Measurements from ENCODE around the gene DECR2. TPM values are rescaled to one million over a fixed set of nuclear protein-coding genes. Genes with fewer than 3 reads are reported as not detected.

Gene DECR2
- total and polyA plus RNA-seq, 2 of the 13 experiments (the other 11 are each of a cell fraction or from before 2014, with no cell fraction given) = 36.3 to 44.6 TPM

GRCh38 chr16:396605-397004 lies 5.1 kb upstream of the DECR2 start (continued):
- no peak for TF ChIP-seq HBP1 (CRISPR knock-in tag; IDR thresholded peaks at IDR 0.05; ENCODE audit: low read depth)
- TF ChIP-seq ZNF329 (CRISPR knock-in tag; IDR thresholded peaks at IDR 0.05; ENCODE audit: low read depth) = no peak
- TF ChIP-seq ZBTB46 (CRISPR knock-in tag; IDR thresholded peaks at IDR 0.05; ENCODE audit: borderline replicate concordance) = no peak
- TF ChIP-seq PHF20 (CRISPR knock-in tag; IDR thresholded peaks at IDR 0.05) = peak; percentile 22; the same call in 1 of the 2 replicates
- no peak for TF ChIP-seq ZNF713 (CRISPR knock-in tag; IDR thresholded peaks at IDR 0.05)
- no peak for TF ChIP-seq MTERF4 (CRISPR knock-in tag; IDR thresholded peaks at IDR 0.05)
- TF ChIP-seq E2F5 (CRISPR knock-in tag; conservative IDR thresholded peaks at IDR 0.05) = peak; percentile 80
- TF ChIP-seq STAG1 (CRISPR knock-in tag; IDR thresholded peaks at IDR 0.05) = no peak
- TF ChIP-seq ZNF772 (CRISPR knock-in tag; IDR thresholded peaks at IDR 0.05) = no peak
- no peak for TF ChIP-seq NR0B2 (CRISPR knock-in tag; IDR thresholded peaks at IDR 0.05)
- TF ChIP-seq FOXP1 (IDR thresholded peaks at IDR 0.05) = no peak
- no peak for TF ChIP-seq FOXP1 (CRISPR knock-in tag; IDR thresholded peaks at IDR 0.05)
- no peak for TF ChIP-seq DBP (CRISPR knock-in tag; IDR thresholded peaks at IDR 0.05; ENCODE audit: not compliant biosample characterization)
- no peak for TF ChIP-seq ZNF841 (CRISPR knock-in tag; IDR thresholded peaks at IDR 0.05; ENCODE audit: borderline replicate concordance)
- 0 out of 2 replicates have a peak, but pooled peaks have one; percentile 41 for TF ChIP-seq ZNF614 (CRISPR knock-in tag; IDR thresholded peaks at IDR 0.05; ENCODE audit: borderline replicate concordance)
- TF ChIP-seq ZNF292 (CRISPR knock-in tag; IDR thresholded peaks at IDR 0.05; ENCODE audit: borderline replicate concordance, low read depth) = no peak
- TF ChIP-seq E2F2 (CRISPR knock-in tag; IDR thresholded peaks at IDR 0.05; ENCODE audit: borderline replicate concordance) = no peak
- no peak for TF ChIP-seq ELF1 (CRISPR knock-in tag; IDR thresholded peaks at IDR 0.05)
- TF ChIP-seq RFXANK (CRISPR knock-in tag; IDR thresholded peaks at IDR 0.05) = 0 out of 2 replicates have a peak, but pooled peaks have one; percentile 59
- no peak for TF ChIP-seq ZNF724P (CRISPR knock-in tag; IDR thresholded peaks at IDR 0.05; ENCODE audit: borderline replicate concordance)

All from HepG2 (cell line).